GM10847 (cell line): Measurements from ENCODE around the gene CELSR2.

ENCODE experiments used
- POLR2A ChIP-seq: IDR thresholded peaks from 2 replicates; pipeline ENCODE4 v1.6.1; 2011; ENCODE audit not compliant: insufficient read length; ENCODE audit errors: extremely low read depth

CELSR2 gene

DNA sequence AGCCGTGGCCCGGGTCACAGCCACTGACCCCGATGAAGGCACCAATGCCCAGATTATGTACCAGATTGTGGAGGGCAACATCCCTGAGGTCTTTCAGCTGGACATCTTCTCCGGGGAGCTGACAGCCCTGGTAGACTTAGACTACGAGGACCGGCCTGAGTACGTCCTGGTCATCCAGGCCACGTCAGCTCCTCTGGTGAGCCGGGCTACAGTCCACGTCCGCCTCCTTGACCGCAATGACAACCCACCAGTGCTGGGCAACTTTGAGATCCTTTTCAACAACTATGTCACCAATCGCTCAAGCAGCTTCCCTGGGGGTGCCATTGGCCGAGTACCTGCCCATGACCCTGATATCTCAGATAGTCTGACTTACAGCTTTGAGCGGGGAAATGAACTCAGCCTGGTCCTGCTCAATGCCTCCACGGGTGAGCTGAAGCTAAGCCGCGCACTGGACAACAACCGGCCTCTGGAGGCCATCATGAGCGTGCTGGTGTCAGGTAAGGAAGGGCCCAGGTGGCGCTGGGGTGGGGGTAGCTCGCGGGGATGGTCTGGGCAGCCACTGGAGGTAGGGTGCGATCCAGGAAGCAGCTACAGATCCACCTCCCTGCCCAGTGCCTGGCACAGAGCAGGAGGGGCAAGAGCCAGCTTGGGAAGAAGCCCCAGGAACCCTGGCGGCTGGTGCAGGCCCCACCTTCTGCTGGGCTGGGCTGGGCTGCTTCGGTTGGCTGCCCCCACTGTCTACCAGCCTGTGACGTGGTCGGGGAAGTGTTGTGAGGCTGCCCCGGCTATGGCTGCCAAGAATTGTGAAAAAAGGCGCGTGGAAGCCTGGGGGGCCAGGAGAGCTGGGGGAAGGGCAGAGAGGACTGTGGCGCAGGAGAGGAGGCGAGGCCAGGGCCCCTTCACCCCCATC lies 3.8 kb downstream of the CELSR2 start:
- TF ChIP-seq POLR2A, result no peak

DNA sequence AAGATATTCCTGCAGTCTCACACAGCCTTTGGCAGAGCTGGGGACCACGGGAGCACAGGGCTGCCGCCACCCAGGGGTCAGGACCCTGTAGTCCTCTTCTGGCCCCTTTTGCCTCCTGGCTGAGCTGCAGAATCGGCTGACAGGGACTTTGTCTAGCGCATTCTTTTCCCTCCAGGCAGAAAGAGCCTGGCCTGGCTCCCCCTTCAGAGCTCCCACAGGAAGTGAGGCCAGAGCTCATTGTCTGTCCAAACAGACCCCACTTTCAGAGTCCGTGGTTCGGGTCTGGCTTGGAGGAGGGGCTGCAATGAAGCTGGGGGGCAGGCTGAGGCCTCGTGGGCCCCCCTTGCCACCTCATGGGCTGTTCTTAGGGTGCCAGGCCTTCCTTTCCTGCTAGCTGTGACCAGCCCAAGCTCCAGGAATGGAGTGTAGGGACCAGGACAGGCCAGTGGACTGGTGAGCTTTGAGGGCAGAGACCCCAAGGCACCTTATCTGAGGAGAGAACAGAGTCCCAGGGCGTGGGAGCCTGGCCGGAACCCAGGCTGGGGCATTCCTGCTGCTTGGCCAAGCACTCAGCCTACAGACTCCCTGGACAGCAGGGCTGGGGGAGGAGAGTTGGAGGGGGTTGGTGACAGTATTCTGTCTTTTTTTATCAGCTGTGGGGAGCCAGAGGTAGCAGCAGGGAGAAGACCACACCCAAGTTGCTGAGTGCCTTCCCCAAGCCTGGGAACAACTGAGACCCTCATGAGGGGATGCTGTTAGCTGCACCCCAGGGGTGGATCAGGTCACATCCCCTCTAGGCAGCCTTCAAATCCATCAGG lies 4.7 kb downstream of the CELSR2 start:
- TF ChIP-seq POLR2A, result no peak

DNA sequence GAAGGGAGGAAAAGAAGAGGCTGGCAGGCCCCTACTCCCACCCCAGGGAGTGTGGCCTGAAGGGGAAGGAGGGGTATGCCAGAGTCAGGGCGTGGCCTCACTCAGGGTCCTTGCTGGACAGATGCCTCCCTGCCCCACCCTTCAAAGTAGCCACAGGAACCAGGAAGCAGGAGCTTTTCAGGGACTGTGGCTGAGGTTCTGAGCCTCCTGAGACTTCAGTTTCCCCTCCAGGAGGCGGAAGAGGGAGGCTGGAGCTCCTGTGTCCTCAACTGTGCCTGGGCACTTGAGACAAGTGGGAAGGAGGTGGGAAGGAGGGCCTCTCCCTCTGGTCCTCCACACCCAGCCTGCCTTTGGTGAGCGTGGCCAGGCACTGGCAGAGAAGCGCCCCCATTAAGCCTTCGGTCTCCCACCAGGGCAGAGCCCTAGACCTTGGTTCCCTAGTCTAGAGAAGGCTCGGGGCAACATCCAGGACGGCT lies 5.3 kb downstream of the CELSR2 start:
- no peak for TF ChIP-seq POLR2A

DNA sequence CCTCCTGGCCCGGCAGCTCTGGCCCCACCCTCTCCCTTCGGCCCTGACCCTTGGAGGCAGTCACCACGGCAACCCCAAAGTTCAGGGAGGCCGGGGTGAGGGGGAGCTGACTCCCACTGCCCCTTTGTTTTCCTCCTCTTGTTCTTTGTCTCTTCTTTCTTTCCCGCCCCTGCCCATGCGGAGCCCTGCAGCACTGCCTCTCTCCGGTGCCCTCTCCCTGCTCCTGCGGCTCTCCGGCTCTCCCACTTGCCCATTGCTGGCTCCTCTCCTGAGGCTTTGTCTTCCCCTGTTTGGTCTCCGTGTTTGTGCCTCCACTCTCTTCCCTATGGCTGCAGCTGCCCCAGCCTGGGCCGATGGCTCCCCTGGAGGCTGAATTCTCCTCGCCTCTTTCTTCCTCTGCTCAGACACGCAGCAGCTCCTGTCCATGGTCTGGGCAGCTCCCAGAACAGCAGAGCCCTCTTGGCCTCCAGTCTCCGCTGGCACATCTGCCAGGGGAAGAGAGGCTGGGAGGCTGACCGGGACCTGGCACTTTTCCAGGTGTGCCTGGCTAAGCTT lies 5.8 kb downstream of the CELSR2 start:
- TF ChIP-seq POLR2A, result no peak

DNA sequence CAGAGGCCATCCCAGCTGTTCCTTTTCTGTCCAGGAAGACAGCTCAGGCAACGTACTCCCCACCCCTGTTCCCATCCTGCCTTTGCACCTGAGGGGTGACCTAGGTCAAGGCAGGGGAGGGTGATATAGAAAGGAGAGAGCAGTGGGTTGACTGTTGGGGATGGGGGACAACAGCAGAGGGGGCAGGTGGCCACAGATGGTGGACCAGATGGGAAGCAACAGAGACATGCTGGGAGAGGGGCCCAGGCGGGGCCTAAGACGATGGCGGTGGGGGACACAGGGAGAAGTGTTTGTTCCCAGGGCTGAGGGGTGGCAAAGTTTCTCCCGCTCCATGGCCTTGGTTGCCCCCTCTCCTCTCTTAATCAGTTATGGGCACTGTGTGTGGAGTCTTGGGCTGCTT lies 6.3 kb downstream of the CELSR2 start:
- TF ChIP-seq POLR2A, result no peak

DNA sequence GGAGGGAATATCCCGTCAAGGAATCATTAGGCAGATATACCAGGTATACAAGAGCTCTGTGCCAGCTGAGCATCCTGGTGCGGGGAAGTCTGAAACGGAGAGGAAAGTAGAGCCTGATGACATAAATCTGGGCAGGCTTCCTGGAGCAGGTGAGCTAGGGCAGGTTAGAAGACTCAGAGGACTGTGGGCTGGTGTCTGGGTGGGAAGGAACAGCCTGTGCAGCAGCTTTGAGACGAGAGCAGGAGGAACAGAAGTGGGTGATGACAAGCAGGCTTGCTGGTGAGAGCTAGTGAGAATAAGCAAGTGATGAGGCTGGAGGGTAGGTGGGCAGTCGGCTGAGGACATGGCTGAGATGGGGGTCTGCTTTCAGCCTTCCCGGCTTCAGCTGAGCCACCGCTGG lies 6.7 kb downstream of the CELSR2 start:
- no peak for TF ChIP-seq POLR2A

DNA sequence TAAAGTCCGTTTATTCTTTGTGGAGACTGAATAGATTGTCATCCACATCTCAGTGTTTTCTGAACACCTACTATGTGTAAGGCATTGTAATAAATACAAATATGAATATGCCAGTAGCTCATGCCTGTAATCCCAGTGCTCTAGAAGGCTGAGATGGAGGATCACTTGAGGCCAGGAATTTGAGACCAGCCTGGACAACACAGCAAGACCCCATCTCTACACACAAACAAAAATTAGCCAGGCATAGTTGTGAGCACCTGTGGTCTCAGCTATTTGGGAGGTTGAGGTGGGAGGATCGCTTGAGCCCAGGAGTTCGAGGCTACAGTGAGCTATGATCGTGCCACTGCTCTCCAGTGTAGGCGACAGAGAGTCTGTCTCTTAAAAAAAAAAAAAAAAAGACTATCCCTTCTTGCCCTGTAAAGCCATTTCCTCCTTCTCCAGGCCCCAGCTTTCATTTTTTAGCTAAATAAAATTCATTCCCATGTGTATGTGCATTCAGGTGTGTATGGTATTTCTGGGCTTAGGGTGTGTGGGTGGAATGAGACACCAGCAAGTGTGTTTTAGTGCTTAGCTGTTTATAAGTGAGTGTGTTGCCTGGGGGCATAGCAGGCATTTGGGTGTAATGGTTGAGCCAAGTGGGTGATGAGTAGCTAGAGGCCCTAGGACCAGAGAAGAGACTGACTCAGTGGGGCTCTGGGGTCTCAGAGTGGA lies 7.8 kb downstream of the CELSR2 start:
- no peak for TF ChIP-seq POLR2A

DNA sequence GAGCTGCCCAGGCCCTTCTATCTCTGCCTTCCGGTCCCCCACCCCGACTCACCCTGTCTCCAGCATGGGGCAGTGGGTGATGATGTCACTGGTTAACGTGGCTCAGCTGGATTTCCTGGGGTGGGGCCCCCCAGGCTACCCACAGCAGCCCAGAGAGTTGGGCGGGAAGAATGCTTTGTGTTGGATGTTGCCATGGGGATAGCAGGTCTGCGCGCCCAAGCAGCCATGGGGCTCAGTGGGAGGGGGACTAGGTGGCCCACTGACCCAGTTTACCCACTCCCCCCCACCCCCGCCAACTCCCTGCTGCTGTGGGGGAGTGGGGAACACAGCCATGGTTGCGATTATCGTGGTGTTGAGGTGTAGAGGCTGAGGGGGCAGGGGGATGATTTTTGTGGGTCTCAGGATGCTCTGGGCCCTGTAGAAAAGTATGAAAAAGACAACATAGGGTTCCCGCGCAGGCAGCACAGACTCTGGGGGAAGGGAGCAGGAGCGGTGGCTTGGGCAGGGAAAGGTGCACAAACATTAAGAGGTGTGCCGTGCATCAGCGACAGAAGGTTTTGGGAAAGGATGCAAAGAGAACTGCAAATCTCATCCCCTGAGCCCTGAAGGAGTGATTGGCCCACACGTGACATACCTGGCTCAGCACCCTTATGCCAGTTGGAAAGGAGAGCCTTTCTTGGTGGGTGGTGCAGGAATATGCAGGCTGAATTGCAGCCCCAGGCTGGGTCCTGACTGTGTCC lies 8.5 kb downstream of the CELSR2 start:
- no peak for TF ChIP-seq POLR2A

DNA sequence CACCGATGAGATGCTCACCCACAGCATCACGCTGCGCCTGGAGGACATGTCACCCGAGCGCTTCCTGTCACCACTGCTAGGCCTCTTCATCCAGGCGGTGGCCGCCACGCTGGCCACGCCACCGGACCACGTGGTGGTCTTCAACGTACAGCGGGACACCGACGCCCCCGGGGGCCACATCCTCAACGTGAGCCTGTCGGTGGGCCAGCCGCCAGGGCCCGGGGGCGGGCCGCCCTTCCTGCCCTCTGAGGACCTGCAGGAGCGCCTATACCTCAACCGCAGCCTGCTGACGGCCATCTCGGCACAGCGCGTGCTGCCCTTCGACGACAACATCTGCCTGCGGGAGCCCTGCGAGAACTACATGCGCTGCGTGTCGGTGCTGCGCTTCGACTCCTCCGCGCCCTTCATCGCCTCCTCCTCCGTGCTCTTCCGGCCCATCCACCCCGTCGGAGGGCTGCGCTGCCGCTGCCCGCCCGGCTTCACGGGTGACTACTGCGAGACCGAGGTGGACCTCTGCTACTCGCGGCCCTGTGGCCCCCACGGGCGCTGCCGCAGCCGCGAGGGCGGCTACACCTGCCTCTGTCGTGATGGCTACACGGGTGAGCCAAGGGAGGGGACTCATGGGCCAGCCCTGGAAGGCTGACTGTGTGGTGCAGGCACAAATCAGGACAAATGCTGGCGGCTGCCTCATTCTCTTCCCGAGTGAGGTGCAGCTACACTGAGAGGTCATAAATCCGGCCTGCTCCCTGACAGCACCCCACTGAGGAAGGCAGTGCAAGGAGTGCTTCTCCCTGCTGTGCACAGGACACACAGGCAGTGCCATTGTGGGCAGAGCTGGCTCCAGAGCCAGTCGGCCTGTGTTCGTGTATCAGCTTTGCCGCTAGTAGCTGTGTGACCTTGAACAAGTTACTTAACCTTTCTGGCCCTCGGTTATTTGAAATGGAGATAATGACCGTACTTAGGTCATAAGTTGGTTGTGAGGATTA lies 9.4 kb downstream of the CELSR2 start:
- TF ChIP-seq POLR2A, result no peak

DNA sequence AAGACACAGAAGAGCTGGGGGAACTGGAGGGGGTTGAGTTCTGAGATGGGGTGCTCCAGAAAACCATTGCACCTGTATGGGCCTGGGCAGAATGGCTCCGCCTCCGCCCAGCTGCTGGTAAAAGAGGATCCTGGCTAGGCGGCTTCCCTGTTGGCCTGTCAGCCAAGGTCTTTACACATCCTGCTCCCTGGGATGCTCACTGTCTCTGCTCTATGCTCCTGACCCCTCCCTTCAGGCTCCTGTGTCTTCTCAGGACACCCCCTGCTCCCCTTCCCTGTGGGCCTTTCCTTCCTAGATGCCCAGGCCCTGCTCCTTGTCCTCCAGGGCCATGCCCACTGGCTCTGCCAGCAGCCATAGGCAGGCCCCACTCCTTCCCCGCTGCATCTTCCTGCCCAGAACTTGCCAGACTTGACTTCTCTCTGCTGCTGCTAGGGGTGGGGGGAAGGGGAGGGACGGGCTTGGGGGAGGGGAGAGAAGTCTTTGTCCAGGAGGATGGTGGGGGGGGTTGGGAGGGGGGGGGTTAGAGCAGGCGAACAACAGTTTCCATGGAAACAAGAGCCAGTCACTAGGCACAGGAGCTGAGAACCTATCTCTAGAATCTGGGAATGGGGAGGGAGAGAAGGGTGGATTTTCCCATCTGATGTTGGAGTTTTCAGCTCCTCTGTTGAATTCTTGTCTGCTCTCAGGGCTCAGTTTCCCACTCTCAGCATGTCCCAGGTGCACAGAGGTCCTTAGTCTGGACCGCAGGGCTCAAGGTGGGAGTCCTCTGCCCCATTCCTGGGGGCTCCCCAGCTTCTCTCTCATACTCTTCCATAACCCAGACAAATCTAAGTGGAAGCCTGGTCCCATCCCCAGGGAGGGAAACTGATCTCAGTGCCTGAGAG lies 10.6 kb downstream of the CELSR2 start:
- no peak for TF ChIP-seq POLR2A

DNA sequence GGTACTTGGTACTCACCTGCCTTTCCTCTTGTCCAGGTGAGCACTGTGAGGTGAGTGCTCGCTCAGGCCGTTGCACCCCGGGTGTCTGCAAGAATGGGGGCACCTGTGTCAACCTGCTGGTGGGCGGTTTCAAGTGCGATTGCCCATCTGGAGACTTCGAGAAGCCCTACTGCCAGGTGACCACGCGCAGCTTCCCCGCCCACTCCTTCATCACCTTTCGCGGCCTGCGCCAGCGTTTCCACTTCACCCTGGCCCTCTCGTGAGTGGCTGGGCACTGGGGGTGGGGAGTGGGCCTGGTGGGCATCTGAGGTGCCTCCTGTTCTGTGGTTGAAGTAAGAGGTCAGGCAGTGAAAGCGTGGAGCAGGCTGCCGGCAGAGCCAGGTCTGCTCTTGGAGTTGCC lies 11.7 kb downstream of the CELSR2 start:
- TF ChIP-seq POLR2A, result no peak

DNA sequence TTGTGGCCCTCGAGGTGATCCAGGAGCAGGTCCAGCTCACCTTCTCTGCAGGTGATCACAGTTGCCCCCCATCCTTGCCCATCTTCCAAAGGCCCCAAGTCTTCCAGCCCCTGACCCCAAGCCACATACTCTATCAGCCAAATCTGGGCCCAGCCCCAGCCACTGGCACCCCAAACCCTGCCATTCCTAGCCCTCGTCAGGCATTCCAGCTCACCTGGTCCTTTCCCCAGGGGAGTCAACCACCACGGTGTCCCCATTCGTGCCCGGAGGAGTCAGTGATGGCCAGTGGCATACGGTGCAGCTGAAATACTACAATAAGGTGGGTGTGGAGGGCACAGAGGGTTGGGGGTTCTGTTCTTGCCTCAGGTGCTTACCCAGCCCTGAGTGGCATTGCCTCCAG lies 12.2 kb downstream of the CELSR2 start:
- no peak for TF ChIP-seq POLR2A
